ENCODE measurements around the gene PLPPR2. TPM values are rescaled to one million over a fixed set of nuclear protein-coding genes. Genes with fewer than 3 reads are reported as not detected.
"Not testable (repeated sequence)": the region's sequence is repeated elsewhere in the genome, so short reads cannot be mapped to it uniquely, and the experiment has no call there.

Gene PLPPR2
- total and polyA plus RNA-seq, 4 donors: 11.4 to 41.0 (median 36.9) TPM

DNA sequence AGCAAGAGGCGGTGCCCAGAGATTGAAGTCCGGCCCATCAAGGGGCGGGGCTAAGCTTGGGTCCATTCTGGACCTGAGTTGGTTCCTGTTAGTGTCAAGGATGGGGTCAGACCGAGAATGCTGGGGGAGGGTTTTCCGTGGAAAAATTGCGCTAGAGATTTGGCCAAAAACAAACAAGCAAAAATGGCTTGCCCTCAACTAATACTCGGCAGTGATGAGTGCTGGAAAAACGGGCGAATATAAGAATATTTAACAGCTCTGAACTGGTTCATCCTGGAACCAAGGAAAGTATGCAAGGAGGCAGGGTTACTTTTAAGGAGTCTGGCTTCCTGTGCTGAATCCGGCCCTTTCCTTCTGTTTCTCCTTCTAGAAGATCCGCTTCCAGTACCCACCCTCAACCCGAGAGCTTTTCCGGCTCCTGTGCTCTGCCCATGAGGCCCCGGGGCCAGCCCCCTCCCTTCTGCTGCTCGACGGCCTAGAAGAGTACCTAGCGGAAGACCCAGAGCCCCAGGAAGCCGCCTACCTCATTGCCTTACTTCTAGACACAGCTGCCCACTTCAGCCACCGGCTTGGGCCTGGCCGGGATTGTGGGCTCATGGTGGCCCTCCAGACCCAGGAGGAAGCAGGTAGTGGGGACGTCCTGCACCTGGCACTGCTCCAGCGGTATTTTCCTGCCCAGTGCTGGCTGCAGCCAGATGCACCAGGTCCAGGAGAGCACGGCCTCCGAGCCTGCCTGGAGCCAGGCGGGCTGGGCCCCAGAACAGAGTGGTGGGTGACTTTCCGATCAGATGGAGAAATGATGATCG lies 20.1 kb downstream of the PLPPR2 start:
- 4 to 6% methylated on average over 27 of the region's 27 CpGs for WGBS, 2 donors
- Histone ChIP-seq H3K4me3 (ENCODE audit: low read length in 2 of 2) (peak overlapping the region in 1 of 2 donors; percentile 11), H3K4me1 (ENCODE audit: control insufficient read depth in 1 of 2, insufficient read depth in 2 of 2, low read length in 2 of 2) (peaks cover 2 to 4% of the 10 kb centered on the region in 2 donors), H3K9me3 (ENCODE audit: control insufficient read depth, low read length) (no peaks in the 10 kb centered on the region), H3K36me3 (ENCODE audit: control insufficient read depth in 1 of 2, insufficient read depth in 2 of 2, low read length in 1 of 2) (no peaks in the 10 kb centered on the region), H3K27me3 (ENCODE audit: control insufficient read depth in 1 of 2, insufficient read depth in 2 of 2, low read length in 1 of 2) (no peaks in the 10 kb centered on the region), H3K27ac (ENCODE audit: low read depth in 1 of 2, low read length in 2 of 2) (peak overlapping the region; percentile 20 to 72)
- DNase-seq: peak in 1 of 2 donors; percentile 81
- intact Hi-C loops (cut with DNase I): loop anchor here (5.0 kb wide), 2 partner anchors 38 to 83 kb away; partner anchors contain the start of gene RAB3D (in 1 of the 2)
- ATAC-seq (ENCODE audit: low FRiP score): peak; percentile 8

DNA sequence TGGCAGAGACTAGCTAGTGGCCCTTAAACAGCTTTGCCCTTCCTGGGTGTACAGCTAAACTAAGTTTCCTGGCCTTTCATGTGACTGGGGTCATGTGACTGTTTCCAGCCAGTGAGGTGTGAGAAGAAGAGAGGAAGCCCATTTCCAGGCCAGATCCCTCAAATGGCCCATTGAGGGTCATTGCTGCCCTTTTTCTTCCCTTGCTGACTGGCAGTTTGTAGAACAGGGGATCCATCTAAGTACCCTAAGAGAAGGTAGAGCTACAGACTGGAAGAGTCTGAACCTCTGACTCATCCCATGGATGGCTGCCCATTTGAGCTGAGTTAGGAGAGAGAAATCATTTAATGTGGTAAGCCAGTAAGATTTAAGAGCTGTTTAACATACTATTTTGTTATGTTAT lies 22.0 kb downstream of the PLPPR2 start:
- Histone ChIP-seq H3K4me3 (ENCODE audit: low read length in 2 of 2) (no peak overlapping the region), H3K9me3 (ENCODE audit: control insufficient read depth, low read length) (no peaks in the 10 kb centered on the region), H3K27ac (ENCODE audit: low read depth in 1 of 2, low read length in 2 of 2) (no peak overlapping the region), H3K4me1 (ENCODE audit: control insufficient read depth in 1 of 2, insufficient read depth in 2 of 2, low read length in 2 of 2) (peaks cover 2 to 4% of the 10 kb centered on the region in 2 donors), H3K36me3 (ENCODE audit: control insufficient read depth in 1 of 2, insufficient read depth in 2 of 2, low read length in 1 of 2) (no peaks in the 10 kb centered on the region), H3K27me3 (ENCODE audit: control insufficient read depth in 1 of 2, insufficient read depth in 2 of 2, low read length in 1 of 2) (no peaks in the 10 kb centered on the region)
- no peak for ATAC-seq (ENCODE audit: low FRiP score)
- peak in 1 of 2 donors; percentile 71 for DNase-seq
- intact Hi-C loops (cut with DNase I): loop anchor here (5.0 kb wide), 2 partner anchors 40 to 85 kb away; partner anchors contain the start of gene RAB3D (in 1 of the 2)

DNA sequence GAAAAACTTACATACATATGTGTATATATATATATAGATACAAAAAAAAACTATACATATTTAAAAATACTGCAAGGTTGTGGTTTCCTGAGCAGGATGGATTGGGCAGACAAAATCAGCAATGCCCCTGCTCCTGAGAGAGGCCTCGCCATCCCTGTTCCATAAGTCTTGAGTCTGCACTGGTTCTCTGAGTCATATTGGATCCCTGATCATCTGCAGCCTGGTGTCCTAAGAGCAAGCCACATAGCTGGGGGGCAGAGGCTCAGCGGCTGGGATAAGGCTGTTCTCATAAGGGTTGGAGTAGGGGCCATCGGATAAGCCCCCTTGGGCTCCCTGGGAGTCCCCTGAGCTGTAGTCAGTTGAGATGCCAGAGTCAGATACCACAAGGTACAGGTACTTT lies 22.5 kb downstream of the PLPPR2 start:
- Histone ChIP-seq H3K4me1 (ENCODE audit: control insufficient read depth in 1 of 2, insufficient read depth in 2 of 2, low read length in 2 of 2) (peaks cover 2 to 4% of the 10 kb centered on the region in 2 donors), H3K27me3 (ENCODE audit: control insufficient read depth in 1 of 2, insufficient read depth in 2 of 2, low read length in 1 of 2) (no peaks in the 10 kb centered on the region), H3K36me3 (ENCODE audit: control insufficient read depth in 1 of 2, insufficient read depth in 2 of 2, low read length in 1 of 2) (no peaks in the 10 kb centered on the region), H3K4me3 (ENCODE audit: low read length in 2 of 2) (no peak overlapping the region), H3K9me3 (ENCODE audit: control insufficient read depth, low read length) (no peaks in the 10 kb centered on the region), H3K27ac (ENCODE audit: low read depth in 1 of 2, low read length in 2 of 2) (peak overlapping the region in 1 of 2 donors; percentile 41)
- WGBS, 2 donors: 94 to 95% methylated on average over 3 of the region's 3 CpGs
- DNase-seq: no peak
- intact Hi-C loops (cut with DNase I): loop anchor here (5.0 kb wide), 2 partner anchors 40 to 85 kb away; partner anchors contain the start of gene RAB3D (in 1 of the 2)
- ATAC-seq (ENCODE audit: low FRiP score): no peak

DNA sequence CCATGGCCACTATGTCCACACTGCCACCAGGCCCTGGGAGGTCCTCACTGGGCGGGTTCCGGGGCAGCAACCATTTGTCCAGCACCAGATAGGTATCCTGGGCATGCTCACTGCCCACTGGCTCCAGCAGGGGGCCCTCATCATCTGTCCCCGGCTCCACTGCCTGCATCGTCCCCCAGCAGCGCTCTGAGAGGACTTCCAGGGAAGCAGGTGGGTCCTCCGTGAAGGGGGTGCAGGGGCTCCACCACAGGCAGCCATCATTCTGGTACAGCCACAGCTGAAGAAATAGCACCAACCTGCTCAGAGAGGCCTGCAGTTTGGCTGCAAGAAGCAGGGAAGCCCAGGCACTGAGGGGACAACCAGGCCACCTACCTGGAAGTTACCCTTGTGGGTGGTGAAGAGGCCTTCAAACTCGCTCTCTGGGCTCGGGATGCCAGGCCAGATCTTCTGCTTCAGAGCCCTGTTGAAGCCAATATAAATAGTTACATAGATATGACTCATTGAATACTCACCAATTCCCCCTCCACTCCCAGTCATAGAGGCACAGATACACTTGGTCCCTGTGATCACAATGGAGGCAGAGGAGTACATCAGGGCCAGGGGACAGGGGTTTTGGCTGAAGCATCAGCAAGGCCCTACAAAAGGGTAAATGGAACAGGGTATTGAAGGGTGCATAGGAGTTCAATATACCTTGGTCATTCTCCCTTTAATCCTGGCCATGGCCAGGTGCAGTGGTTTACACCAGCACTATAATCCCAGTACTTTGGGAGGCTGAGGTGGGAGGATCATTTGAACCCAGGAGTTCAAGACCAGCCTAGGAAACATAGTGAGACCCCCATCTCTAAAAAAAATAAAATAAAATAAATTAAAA lies 23.3 kb downstream of the PLPPR2 start:
- no peak overlapping the region for H3K4me3 ChIP-seq (ENCODE audit: low read length in 2 of 2)
- 19 to 24% methylated on average over 8 of the region's 8 CpGs for WGBS, 2 donors
- no peaks in the 10 kb centered on the region for H3K27me3 ChIP-seq (ENCODE audit: control insufficient read depth in 1 of 2, insufficient read depth in 2 of 2, low read length in 1 of 2)
- H3K9me3 ChIP-seq (ENCODE audit: control insufficient read depth, low read length): no peaks in the 10 kb centered on the region
- peaks cover 2 to 4% of the 10 kb centered on the region in 2 donors for H3K4me1 ChIP-seq (ENCODE audit: control insufficient read depth in 1 of 2, insufficient read depth in 2 of 2, low read length in 2 of 2)
- DNase-seq (peak in 1 of 2 donors; percentile 61), ATAC-seq (ENCODE audit: low FRiP score) (no peak)
- intact Hi-C loops (cut with DNase I): loop anchor here (5.0 kb wide), 2 partner anchors 41 to 86 kb away; partner anchors contain the start of gene RAB3D (in 1 of the 2)
- H3K36me3 ChIP-seq (ENCODE audit: control insufficient read depth in 1 of 2, insufficient read depth in 2 of 2, low read length in 1 of 2): no peaks in the 10 kb centered on the region
- peak overlapping the region in 1 of 2 donors; percentile 28 for H3K27ac ChIP-seq (ENCODE audit: low read depth in 1 of 2, low read length in 2 of 2)

DNA sequence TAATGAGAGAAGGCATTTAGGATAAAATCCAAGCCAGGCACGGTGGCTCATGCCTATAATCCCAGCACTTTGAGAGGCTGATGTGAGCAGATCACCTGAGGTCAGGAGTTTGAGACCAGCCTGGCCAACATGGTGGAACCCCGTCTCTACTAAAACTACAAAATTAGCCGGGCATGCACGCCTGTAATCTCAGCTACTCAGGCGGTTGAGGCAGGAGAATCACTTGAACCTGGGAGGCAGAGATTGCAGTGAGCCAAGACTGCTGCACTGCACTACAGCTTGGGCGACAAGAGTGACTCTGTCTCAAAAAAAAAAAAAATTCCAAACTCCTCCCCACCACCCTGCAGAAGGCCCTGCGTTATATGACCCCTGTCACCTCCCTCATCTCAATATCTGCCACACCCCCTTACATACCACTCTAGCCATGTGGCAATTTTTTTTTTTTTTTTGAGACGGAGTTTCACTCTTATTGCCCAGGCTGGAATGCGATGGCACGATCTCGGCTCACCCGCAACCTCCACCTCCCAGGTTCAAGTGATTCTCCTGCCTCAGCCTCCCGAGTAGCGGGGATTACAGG lies 24.1 kb downstream of the PLPPR2 start:
- WGBS, 2 donors: 84 to 85% methylated on average over 14 of the region's 14 CpGs

DNA sequence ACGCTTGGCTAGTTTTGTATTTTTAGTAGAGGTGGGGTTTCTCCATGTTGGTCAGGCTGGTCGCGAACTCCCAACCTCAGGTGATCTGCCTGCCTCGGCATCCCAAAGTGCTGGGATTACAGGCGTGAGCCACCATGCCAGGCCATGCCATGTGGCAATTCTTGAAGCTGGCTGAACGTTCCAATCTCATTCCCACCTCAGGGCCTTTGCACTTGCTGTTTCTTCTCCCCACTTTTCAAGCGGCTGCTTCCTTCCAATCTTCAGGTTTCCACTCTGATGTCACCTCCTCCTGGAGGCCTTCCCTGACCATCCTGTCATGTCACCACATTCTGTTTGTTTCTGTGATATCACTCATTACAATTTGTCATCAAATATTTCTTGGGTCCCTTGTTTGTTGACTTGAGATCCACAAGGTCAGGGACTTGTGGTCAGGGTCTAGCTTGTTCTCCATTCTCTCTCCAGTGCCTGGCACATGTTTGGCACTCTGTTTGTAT lies 24.7 kb downstream of the PLPPR2 start:
- Histone ChIP-seq H3K36me3 (ENCODE audit: control insufficient read depth in 1 of 2, insufficient read depth in 2 of 2, low read length in 1 of 2) (no peaks in the 10 kb centered on the region), H3K4me1 (ENCODE audit: control insufficient read depth in 1 of 2, insufficient read depth in 2 of 2, low read length in 2 of 2) (peaks cover 2 to 4% of the 10 kb centered on the region in 2 donors), H3K9me3 (ENCODE audit: control insufficient read depth, low read length) (no peaks in the 10 kb centered on the region), H3K27me3 (ENCODE audit: control insufficient read depth in 1 of 2, insufficient read depth in 2 of 2, low read length in 1 of 2) (no peaks in the 10 kb centered on the region), H3K27ac (ENCODE audit: low read depth in 1 of 2, low read length in 2 of 2) (no peak overlapping the region), H3K4me3 (ENCODE audit: low read length in 2 of 2) (no peak overlapping the region)
- ATAC-seq (ENCODE audit: low FRiP score) (no peak), DNase-seq (no peak)
- WGBS, 2 donors: 90 to 93% methylated on average over 7 of the region's 7 CpGs
- intact Hi-C loops (cut with DNase I): loop anchor here (5.0 kb wide), 6 partner anchors 37 to 88 kb away; partner anchors contain the start of genes ODAD3 (in 1 of the 2), PRKCSH (in 1 of the 2), RAB3D (in 1 of the 2) and RGL3 (in 1 of the 2)

More for the DNA sequence above, 24.1 kb downstream of the PLPPR2 start:
- not testable (repeated sequence) for DNase-seq; H3K27ac ChIP-seq (ENCODE audit: low read depth in 1 of 2, low read length in 2 of 2); H3K9me3 ChIP-seq (ENCODE audit: control insufficient read depth, low read length); H3K4me3 ChIP-seq (ENCODE audit: low read length in 2 of 2); ATAC-seq (ENCODE audit: low FRiP score); H3K27me3 ChIP-seq (ENCODE audit: control insufficient read depth in 1 of 2, insufficient read depth in 2 of 2, low read length in 1 of 2); H3K4me1 ChIP-seq (ENCODE audit: control insufficient read depth in 1 of 2, insufficient read depth in 2 of 2, low read length in 2 of 2); H3K36me3 ChIP-seq (ENCODE audit: control insufficient read depth in 1 of 2, insufficient read depth in 2 of 2, low read length in 1 of 2)
- intact Hi-C loops (cut with DNase I): loop anchor here (5.0 kb wide), 2 partner anchors 42 to 87 kb away; partner anchors contain the start of gene RAB3D (in 1 of the 2)

DNA sequence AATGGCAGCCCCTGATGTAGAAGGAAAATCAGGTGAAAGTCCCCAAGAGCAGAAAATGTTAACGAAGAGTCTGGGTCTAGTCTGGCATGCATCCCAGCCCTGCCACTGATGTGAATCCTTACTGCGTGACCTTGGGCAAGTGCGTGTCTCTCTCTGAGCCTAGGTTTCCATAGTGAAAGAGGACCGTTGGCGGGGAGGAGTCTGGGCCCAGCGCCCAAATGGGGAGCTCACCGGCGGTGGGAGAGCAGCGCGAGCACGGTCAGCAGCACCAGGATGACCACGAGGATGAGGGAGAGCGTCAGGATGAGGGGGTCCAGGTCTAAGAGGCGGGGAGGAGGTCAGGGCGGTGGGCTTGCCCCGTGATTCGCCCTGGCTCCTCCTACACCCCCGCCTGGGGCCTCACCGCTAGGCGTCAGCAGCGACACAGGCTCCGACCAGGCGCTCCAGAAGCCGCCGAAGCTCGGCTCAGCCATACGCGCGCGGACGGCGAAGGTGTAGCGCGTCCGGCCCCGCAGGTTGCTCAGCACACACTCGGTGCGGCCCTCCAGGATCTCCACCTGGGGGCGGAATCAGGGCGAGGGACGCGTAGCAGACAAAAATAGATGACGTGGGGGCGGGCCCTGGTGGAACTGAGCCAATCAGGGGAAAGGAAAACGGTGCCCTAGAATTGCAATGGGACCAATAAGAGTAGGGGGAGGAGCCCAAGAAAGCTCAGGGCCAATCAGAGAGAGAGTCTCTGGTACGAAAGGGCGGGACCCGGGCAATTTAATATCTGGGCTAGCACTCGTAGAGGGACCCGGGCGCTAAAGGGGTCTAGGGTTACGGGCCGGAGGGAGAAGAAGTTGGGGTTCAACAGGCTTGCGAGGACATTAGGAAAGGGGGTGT lies 25.7 kb downstream of the PLPPR2 start:
- DNase-seq: peak; percentile 95 to 96
- Histone ChIP-seq H3K27ac (ENCODE audit: low read depth in 1 of 2, low read length in 2 of 2) (peak overlapping the region in 1 of 2 donors; percentile 65), H3K36me3 (ENCODE audit: control insufficient read depth in 1 of 2, insufficient read depth in 2 of 2, low read length in 1 of 2) (no peaks in the 10 kb centered on the region), H3K4me3 (ENCODE audit: low read length in 2 of 2) (peak overlapping the region; percentile 24 to 28), H3K27me3 (ENCODE audit: control insufficient read depth in 1 of 2, insufficient read depth in 2 of 2, low read length in 1 of 2) (no peaks in the 10 kb centered on the region), H3K4me1 (ENCODE audit: control insufficient read depth in 1 of 2, insufficient read depth in 2 of 2, low read length in 2 of 2) (peaks cover 2 to 4% of the 10 kb centered on the region in 2 donors), H3K9me3 (ENCODE audit: control insufficient read depth, low read length) (no peaks in the 10 kb centered on the region)
- WGBS, 2 donors: 1% methylated on average over 52 to 54 of the region's 54 CpGs
- intact Hi-C loops (cut with DNase I): loop anchor here (5.0 kb wide), 4 partner anchors 36 to 56 kb away; partner anchors contain the start of genes ODAD3 (in 1 of the 2), PRKCSH (in 1 of the 2) and RGL3 (in 1 of the 2)
- ATAC-seq (ENCODE audit: low FRiP score): peak; percentile 91
